Caco-2 (cell line): ENCODE data around the gene ARL14. TPM values are rescaled to one million over a fixed set of nuclear protein-coding genes. Genes with fewer than 3 reads are reported as not detected.

Experiments used
- BruUV-seq: library from RNA; stranded (reverse); fragments of 400-500 nt; replicated peaks from 2 replicates; lab custom pipeline; 2021; lab: Mats Ljungman, UMichigan
- CTCF ChIA-PET: fragments of 300-600 bp; sonication (Branson Sonifier 250); formaldehyde crosslinking; loops from one replicate; lab custom pipeline; 2022; ENCODE audit warnings: antibody characterized with exemption; lab: Charles Lee
- POLR2A ChIA-PET: fragments of 300-600 bp; sonication (Branson Sonifier 250); formaldehyde crosslinking; loops from one replicate; lab custom pipeline; 2022; ENCODE audit warnings: antibody characterized with exemption; lab: Charles Lee
- DNase-seq, 2 experiments: peaks; one replicate each; pipeline versions ENCODE4 v3.0.0 to v3.0.0-alpha.2; 2020 to 2022
- H3K27me3 ChIP-seq: replicated peaks from 2 replicates; pipeline ENCODE4 v1.6.0; 2011; ENCODE audit warnings: low read length; ENCODE audit not compliant: control insufficient read depth, insufficient read depth
- H3K36me3 ChIP-seq: 2 replicates; pipeline ENCODE4 v1.5.1; 2011; ENCODE audit warnings: low read length; ENCODE audit not compliant: control insufficient read depth, insufficient read depth
- H3K4me1 ChIP-seq: fragments of 250-450 bp; sonication (Bioruptor Pico); 2 replicates; pipeline ENCODE4 v1.5.1; 2020; ENCODE audit warnings: mild to moderate bottlenecking
- H3K4me3 ChIP-seq: 2 replicates; pipeline ENCODE4 v1.5.1; 2011; ENCODE audit warnings: low read depth, mild to moderate bottlenecking, control low read depth, low read length
- H3K9me3 ChIP-seq: fragments of 250-450 bp; sonication (Bioruptor Pico); 2 replicates; pipeline ENCODE4 v1.5.1; 2020; ENCODE audit warnings: mild to moderate bottlenecking, moderate library complexity
- H3K27ac Mint-ChIP-seq: one replicate; pipeline ENCODE4 v1.8.0; 2022; ENCODE audit warnings: mixed read lengths; ENCODE audit not compliant: unreplicated experiment
- H3K27me3 Mint-ChIP-seq: one replicate; pipeline ENCODE4 v1.8.0; 2022; ENCODE audit warnings: mixed read lengths; ENCODE audit not compliant: insufficient read depth, unreplicated experiment
- H3K36me3 Mint-ChIP-seq: one replicate; pipeline ENCODE4 v1.8.0; 2022; ENCODE audit warnings: mild to moderate bottlenecking, mixed read lengths; ENCODE audit not compliant: insufficient read depth, unreplicated experiment
- H3K4me1 Mint-ChIP-seq: one replicate; pipeline ENCODE4 v1.8.0; 2022; ENCODE audit warnings: low read depth, mixed read lengths; ENCODE audit not compliant: unreplicated experiment
- H3K4me3 Mint-ChIP-seq: one replicate; pipeline ENCODE4 v1.8.0; 2022; ENCODE audit warnings: mild to moderate bottlenecking, moderate library complexity, mixed read lengths; ENCODE audit not compliant: unreplicated experiment
- H3K9me3 Mint-ChIP-seq: one replicate; pipeline ENCODE4 v1.8.0; 2022; ENCODE audit warnings: mixed read lengths; ENCODE audit not compliant: unreplicated experiment
- CTCF ChIP-seq, 2 experiments: fragments of 200-600 bp in 1 of 2; IDR thresholded peaks; 1 replicate in 1 of 2; 2 replicates in 1 of 2; pipeline versions ENCODE4 v1.5.1 to v1.8.0; 2011 to 2022; ENCODE audit warnings: antibody characterized with exemption in 1 of 2, control low read depth in 1 of 2, inconsistent platforms in 1 of 2, low read depth in 1 of 2, low read length in 1 of 2, mild to moderate bottlenecking in 1 of 2, moderate library complexity in 1 of 2; ENCODE audit not compliant: insufficient read depth in 1 of 2, severe bottlenecking in 1 of 2, unreplicated experiment in 1 of 2
- intact Hi-C: fragments of 100-400 bp; cut with micrococcal nuclease; formaldehyde crosslinking; loops from one replicate; pipeline ENCODE4 v1.10.0; 2022; ENCODE audit not compliant: unreplicated experiment
- total RNA-seq: library from RNA; stranded (reverse); gene quantifications from 2 replicates; pipeline ENCODE4 v1.2.3, GENCODE V29; 2022

ARL14 gene
- total RNA-seq, 1 experiment from 2014 or later: 0.84 TPM

GRCh38 chr3:160697637-160698380, 20.8 kb downstream of the ARL14 start:
- H3K9me3 ChIP-seq: no peaks in the 10 kb centered on the region
- H3K4me1 ChIP-seq: peaks cover 15% of the 10 kb centered on the region
- no peaks in the 10 kb centered on the region for H3K4me1 Mint-ChIP-seq
- no peak overlapping the region for H3K27ac Mint-ChIP-seq
- H3K27me3 Mint-ChIP-seq: no peaks in the 10 kb centered on the region
- no peaks in the 10 kb centered on the region for H3K36me3 ChIP-seq
- intact Hi-C loops: no loop called here
- H3K27me3 ChIP-seq: no peaks in the 10 kb centered on the region
- POLR2A ChIA-PET: no interaction called here
- H3K9me3 Mint-ChIP-seq: no peaks in the 10 kb centered on the region
- DNase-seq: no peak
- CTCF ChIA-PET: no interaction called here
- no peak for TF ChIP-seq CTCF (IDR thresholded peaks at IDR 0.05; ENCODE audit: insufficient read depth in 1 of 2, low read depth in 1 of 2, low read length in 1 of 2, severe bottlenecking in 1 of 2, unreplicated experiment in 1 of 2)
- no peak overlapping the region for H3K4me3 ChIP-seq
- no peak overlapping the region for H3K4me3 Mint-ChIP-seq
- no TSS peak for BruUV-seq
- no peaks in the 10 kb centered on the region for H3K36me3 Mint-ChIP-seq

GRCh38 chr3:160698599-160699195, 21.7 kb downstream of the ARL14 start:
- intact Hi-C loops: no loop called here
- peaks cover under 1% of the 10 kb centered on the region for H3K27me3 Mint-ChIP-seq
- Histone ChIP-seq H3K36me3 (no peaks in the 10 kb centered on the region), H3K4me1 (peaks cover 15% of the 10 kb centered on the region), H3K27me3 (no peaks in the 10 kb centered on the region), H3K4me3 (no peak overlapping the region), H3K9me3 (no peaks in the 10 kb centered on the region)
- no peaks in the 10 kb centered on the region for H3K36me3 Mint-ChIP-seq
- no peak for DNase-seq
- POLR2A ChIA-PET: no interaction called here
- H3K4me1 Mint-ChIP-seq: no peaks in the 10 kb centered on the region
- CTCF ChIA-PET: no interaction called here
- H3K4me3 Mint-ChIP-seq: no peak overlapping the region
- BruUV-seq: no TSS peak
- H3K27ac Mint-ChIP-seq: no peak overlapping the region
- TF ChIP-seq CTCF (IDR thresholded peaks at IDR 0.05; ENCODE audit: insufficient read depth in 1 of 2, low read depth in 1 of 2, low read length in 1 of 2, severe bottlenecking in 1 of 2, unreplicated experiment in 1 of 2): no peak
- H3K9me3 Mint-ChIP-seq: no peaks in the 10 kb centered on the region

GRCh38 chr3:160701490-160701889, 24.5 kb downstream of the ARL14 start:
- peaks cover 6% of the 10 kb centered on the region for H3K27me3 Mint-ChIP-seq
- no peaks in the 10 kb centered on the region for H3K27me3 ChIP-seq
- intact Hi-C loops: no loop called here
- ChIA-PET CTCF (no interaction called here), POLR2A (no interaction called here)
- no peaks in the 10 kb centered on the region for H3K36me3 Mint-ChIP-seq
- H3K36me3 ChIP-seq: no peaks in the 10 kb centered on the region
- no peaks in the 10 kb centered on the region for H3K4me1 Mint-ChIP-seq
- no peak for DNase-seq
- no peak for TF ChIP-seq CTCF (IDR thresholded peaks at IDR 0.05; ENCODE audit: insufficient read depth in 1 of 2, low read depth in 1 of 2, low read length in 1 of 2, severe bottlenecking in 1 of 2, unreplicated experiment in 1 of 2)
- H3K4me1 ChIP-seq: peaks cover 15% of the 10 kb centered on the region
- BruUV-seq: no TSS peak
- no peak overlapping the region for H3K4me3 Mint-ChIP-seq
- no peaks in the 10 kb centered on the region for H3K9me3 ChIP-seq
- no peak overlapping the region for H3K4me3 ChIP-seq
- no peaks in the 10 kb centered on the region for H3K9me3 Mint-ChIP-seq
- H3K27ac Mint-ChIP-seq: no peak overlapping the region
